Measurements from ENCODE around the gene GDI1. TPM values are rescaled to one million over a fixed set of nuclear protein-coding genes. Genes with fewer than 3 reads are reported as not detected.

GDI1 gene
- polyA plus RNA-seq, 3 donors: 15.8 to 398 (median 21.3) TPM

DNA sequence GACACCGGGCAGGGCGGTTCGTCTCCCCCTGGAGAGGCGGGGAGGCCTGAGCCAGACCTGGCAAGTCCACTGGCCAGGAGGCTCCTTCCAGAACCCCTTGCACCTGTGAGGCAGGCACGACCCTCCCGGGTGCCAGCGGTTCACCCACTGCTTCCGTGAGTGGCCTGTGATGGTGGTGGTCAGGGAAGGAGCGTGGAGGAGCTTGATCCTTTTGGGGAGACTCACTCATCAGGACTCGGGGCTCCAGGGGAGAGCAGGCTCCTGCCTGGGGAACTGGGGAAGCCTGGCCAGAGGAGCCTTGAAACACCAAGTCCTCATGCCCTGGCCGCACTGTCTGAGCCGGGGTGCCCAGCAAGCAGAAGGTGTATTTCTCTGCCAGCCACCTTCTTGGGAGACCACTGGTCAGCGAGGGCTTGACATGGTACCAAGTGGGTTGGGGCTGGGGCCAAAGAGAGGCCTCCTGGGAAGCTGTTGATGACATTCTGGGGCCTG lies 7.8 kb downstream of the GDI1 start:
- H2AFZ ChIP-seq (ENCODE audit: insufficient read depth, low read depth, low read length, poor library complexity, severe bottlenecking): no peak overlapping the region
- Mint-ChIP-seq H3K36me3 (peaks cover 54 to 68% of the 10 kb centered on the region in 2 donors), H3K27ac (peak overlapping the region in 6 of 7 donors; percentile 15 to 40 (median 32)), H3K4me1 (peaks cover 10% of the 10 kb centered on the region), H3K27me3 (ENCODE audit: low read depth in 3 of 3) (peaks cover 0 to 13% (median 0%) of the 10 kb centered on the region in 3 donors), H3K9me3 (peaks cover 0 to 6% (median 0%) of the 10 kb centered on the region in 7 donors), H3K4me3 (peak overlapping the region; percentile 50 to 51)
- DNase-seq: no peak
- H3K36me3 ChIP-seq (replicated peaks in 1 of 2; ENCODE audit: control insufficient read depth in 1 of 2, insufficient read depth in 2 of 2, low read length in 2 of 2): peaks cover 49 to 53% of the 10 kb centered on the region in 2 donors
- H4K20me1 ChIP-seq (ENCODE audit: insufficient read depth, low read length): peaks cover 17% of the 10 kb centered on the region
- H3K27ac ChIP-seq (ENCODE audit: low read depth in 1 of 2, low read length in 2 of 2): peak overlapping the region in 1 of 2 donors; percentile 75
- intact Hi-C loops (cut with micrococcal nuclease): loop anchor here in 1 of 2 donors (5.0 kb wide), 1 partner anchor 32 kb away; the partner anchor contains the start of gene LAGE3
- peak overlapping the region; percentile 39 to 71 (median 46) for H3K4me3 ChIP-seq (replicated peaks in 1 of 3; ENCODE audit: low read depth in 2 of 3, low read length in 3 of 3)
- peak overlapping the region; percentile 69 for H3K9ac ChIP-seq (ENCODE audit: insufficient read depth, low read length, poor library complexity, severe bottlenecking)
- H3K79me2 ChIP-seq (ENCODE audit: insufficient read depth, low read length): peaks cover 18% of the 10 kb centered on the region
- H3K27me3 ChIP-seq (ENCODE audit: control insufficient read depth in 2 of 2, insufficient read depth in 2 of 2, low read length in 2 of 2): no peaks in the 10 kb centered on the region
- peak overlapping the region; percentile 80 for H3K4me2 ChIP-seq (replicated peaks; ENCODE audit: extremely low read depth, low read length, poor library complexity, severe bottlenecking)
- no peak for TF ChIP-seq CTCF (IDR thresholded peaks at IDR 0.05)
- no peaks in the 10 kb centered on the region for H3K9me3 ChIP-seq (replicated peaks in 1 of 2; ENCODE audit: control insufficient read depth in 1 of 2, insufficient read depth in 1 of 2, low read length in 2 of 2)
- 67% methylated on average over 4 of the region's 13 CpGs for WGBS (ENCODE audit: insufficient coverage)
- peaks cover 15 to 20% of the 10 kb centered on the region in 2 donors for H3K4me1 ChIP-seq (ENCODE audit: control insufficient read depth in 1 of 2, insufficient read depth in 2 of 2, low read length in 2 of 2)

DNA sequence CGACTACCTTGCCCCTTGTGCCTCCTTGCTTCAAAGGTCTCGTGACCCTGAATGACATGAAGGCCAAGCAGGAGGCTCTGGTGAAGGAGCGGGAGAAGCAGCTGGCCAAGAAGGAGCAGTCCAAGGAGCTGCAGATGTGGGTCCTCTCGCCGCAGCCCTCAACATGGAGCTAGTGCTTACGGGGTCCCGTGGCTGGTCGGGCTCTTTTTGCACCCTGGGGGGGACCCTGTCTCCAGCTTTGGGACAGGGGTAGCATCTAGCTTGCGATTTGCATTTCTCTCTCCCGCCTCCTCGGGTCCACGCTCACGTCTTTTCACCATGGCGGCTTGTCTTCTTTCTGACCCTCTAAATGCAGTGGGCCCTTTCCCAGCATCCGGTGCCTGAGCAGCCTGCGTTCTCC lies 8.8 kb downstream of the GDI1 start:
- no peak overlapping the region for H3K4me3 ChIP-seq (replicated peaks in 1 of 3; ENCODE audit: low read depth in 2 of 3, low read length in 3 of 3)
- H3K36me3 ChIP-seq (replicated peaks in 1 of 2; ENCODE audit: control insufficient read depth in 1 of 2, insufficient read depth in 2 of 2, low read length in 2 of 2): peaks cover 49 to 54% of the 10 kb centered on the region in 2 donors
- peaks cover 10% of the 10 kb centered on the region for H3K4me1 Mint-ChIP-seq
- peaks cover 0 to 13% (median 0%) of the 10 kb centered on the region in 3 donors for H3K27me3 Mint-ChIP-seq (ENCODE audit: low read depth in 3 of 3)
- H3K9ac ChIP-seq (ENCODE audit: insufficient read depth, low read length, poor library complexity, severe bottlenecking): no peak overlapping the region
- peaks cover 0 to 6% (median 0%) of the 10 kb centered on the region in 7 donors for H3K9me3 Mint-ChIP-seq
- peaks cover 55 to 67% of the 10 kb centered on the region in 2 donors for H3K36me3 Mint-ChIP-seq
- H3K4me1 ChIP-seq (ENCODE audit: control insufficient read depth in 1 of 2, insufficient read depth in 2 of 2, low read length in 2 of 2): peaks cover 15 to 20% of the 10 kb centered on the region in 2 donors
- H3K79me2 ChIP-seq (ENCODE audit: insufficient read depth, low read length): peaks cover 10% of the 10 kb centered on the region
- peaks cover 9% of the 10 kb centered on the region for H4K20me1 ChIP-seq (ENCODE audit: insufficient read depth, low read length)
- H2AFZ ChIP-seq (ENCODE audit: insufficient read depth, low read depth, low read length, poor library complexity, severe bottlenecking): no peak overlapping the region
- H3K4me2 ChIP-seq (replicated peaks; ENCODE audit: extremely low read depth, low read length, poor library complexity, severe bottlenecking): no peak overlapping the region
- DNase-seq: no peak
- no peaks in the 10 kb centered on the region for H3K27me3 ChIP-seq (ENCODE audit: control insufficient read depth in 2 of 2, insufficient read depth in 2 of 2, low read length in 2 of 2)
- no peak overlapping the region for H3K27ac ChIP-seq (ENCODE audit: low read depth in 1 of 2, low read length in 2 of 2)
- TF ChIP-seq CTCF (IDR thresholded peaks at IDR 0.05): no peak
- H3K27ac Mint-ChIP-seq: peak overlapping the region in 1 of 7 donors; percentile 45
- intact Hi-C loops (cut with micrococcal nuclease): no loop called here
- H3K9me3 ChIP-seq (replicated peaks in 1 of 2; ENCODE audit: control insufficient read depth in 1 of 2, insufficient read depth in 1 of 2, low read length in 2 of 2): no peaks in the 10 kb centered on the region
- H3K4me3 Mint-ChIP-seq: peak overlapping the region in 1 of 2 donors; percentile 9
- WGBS (ENCODE audit: insufficient coverage): 100% methylated on average over 6 of the region's 16 CpGs
